Measurements from ENCODE around the gene ARMH3.

ARMH3 gene

DNA sequence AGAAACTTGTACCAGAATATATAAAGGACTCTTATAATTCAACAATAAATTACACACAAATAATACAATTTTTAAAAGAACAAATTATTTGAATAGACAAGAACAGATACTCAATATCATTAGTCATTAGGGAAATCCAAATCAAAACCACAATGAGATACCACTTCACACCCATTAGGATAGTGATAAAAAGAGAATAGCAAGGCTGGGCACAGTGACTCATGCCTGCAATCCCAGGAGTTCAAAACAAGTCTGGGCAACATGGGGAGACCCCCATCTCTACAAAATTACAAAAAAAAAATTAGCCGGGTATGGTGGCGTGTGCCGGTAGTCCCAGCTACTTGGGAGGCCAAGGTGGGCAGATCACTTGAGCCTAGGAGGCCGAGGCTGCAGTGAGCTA, 160.2 kb downstream of the ARMH3 start:
- no peak for DNase-seq (ENCODE audit: low spot score)

DNA sequence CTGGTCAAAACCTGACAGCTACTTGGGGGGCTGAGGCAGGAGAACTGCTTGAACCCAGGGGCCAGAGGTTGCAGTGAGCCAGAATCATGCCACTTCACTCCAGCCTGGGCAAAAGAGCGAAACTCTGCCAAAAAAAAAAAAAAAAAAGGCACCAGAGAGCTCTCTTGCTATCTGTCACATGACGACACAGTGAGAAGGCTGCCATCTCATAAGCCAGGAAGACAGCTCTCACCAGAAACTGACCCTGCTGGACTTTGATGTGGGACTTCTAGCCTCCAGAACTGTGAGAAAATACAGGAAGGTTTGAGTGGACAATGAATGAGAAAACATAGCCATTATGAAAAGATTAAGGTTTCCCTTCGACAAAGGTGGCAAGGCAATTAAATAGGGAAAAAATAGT, 161.2 kb downstream of the ARMH3 start:
- no peak for DNase-seq (ENCODE audit: low spot score)

DNA sequence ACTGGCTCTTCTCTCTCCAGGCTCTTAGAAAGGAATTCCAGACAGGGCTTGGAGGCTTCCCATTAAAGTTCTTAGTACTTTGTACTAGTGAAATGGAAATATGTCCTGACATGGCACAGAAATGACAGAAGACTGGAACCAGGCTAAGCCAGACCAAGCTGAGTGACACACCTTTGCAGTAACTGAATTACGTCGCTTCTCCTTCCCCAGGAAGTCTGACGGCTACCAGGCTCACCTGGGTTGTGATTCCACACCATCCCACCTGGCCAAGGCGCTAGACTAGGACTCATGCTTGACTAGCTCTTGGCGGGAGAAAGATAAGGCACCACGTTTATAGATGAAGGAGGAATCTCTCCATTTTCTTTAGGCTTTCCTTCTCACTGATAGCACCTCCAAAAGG, 161.7 kb downstream of the ARMH3 start:
- no peak for DNase-seq (ENCODE audit: low spot score)

DNA sequence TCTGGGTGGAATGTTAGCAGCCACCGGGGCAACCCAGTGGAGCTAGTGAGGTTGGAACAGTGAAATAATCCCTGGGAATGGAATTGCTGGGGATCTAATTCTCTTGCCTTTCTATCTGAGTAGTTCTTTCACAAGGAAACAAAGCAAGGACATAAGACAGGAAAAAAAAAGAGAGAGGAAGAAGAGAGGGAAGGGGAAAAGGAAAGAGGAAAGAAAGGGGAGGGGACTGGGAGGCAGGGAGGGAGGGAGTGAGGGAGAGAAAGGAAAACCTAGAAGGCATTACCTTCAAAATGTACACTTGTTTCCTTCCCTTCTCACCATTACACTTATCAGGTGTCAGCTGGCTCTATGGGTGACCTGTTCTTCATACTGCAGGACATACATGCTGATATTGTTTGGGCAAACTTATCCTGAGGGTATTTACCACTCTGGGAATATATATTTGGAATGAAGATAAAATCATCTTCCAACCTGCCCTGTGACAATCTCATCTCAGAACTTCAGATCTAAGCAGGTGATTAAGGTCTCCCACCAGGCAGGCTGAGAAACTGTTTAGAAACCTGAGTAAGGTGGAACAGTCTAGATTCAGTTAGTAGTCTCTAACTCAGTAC, 162.4 kb downstream of the ARMH3 start:
- no peak for DNase-seq (ENCODE audit: low spot score)

DNA sequence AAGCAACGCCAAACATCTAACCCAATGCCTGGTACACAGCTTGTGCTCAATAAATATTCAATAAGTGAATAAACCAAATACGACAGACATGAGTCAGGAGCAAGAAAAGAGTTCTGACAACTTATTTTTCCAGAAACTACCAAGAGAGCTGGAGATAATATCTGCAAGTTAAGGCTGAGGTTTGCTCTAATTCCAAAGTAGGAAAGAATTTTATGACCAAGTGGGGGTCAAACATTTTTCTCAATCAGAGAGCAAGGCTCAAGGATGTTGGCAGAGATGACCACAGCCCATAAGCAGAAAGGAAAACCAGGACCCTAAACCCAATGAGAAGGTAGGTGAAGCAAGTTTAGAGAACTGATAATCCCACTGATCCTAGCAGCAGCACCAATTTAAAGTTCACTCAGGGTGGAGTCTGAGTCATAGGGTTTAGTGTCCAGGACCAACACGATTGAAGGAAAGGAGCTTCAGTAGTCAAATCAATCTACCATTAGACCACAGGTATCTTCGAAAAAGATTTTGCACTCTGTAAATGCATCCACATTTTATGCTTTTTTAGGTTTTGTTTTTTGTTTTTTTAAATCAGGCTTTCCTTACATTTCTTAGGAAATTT, 163.1 kb downstream of the ARMH3 start:
- DNase-seq (ENCODE audit: low spot score) = no peak

DNA sequence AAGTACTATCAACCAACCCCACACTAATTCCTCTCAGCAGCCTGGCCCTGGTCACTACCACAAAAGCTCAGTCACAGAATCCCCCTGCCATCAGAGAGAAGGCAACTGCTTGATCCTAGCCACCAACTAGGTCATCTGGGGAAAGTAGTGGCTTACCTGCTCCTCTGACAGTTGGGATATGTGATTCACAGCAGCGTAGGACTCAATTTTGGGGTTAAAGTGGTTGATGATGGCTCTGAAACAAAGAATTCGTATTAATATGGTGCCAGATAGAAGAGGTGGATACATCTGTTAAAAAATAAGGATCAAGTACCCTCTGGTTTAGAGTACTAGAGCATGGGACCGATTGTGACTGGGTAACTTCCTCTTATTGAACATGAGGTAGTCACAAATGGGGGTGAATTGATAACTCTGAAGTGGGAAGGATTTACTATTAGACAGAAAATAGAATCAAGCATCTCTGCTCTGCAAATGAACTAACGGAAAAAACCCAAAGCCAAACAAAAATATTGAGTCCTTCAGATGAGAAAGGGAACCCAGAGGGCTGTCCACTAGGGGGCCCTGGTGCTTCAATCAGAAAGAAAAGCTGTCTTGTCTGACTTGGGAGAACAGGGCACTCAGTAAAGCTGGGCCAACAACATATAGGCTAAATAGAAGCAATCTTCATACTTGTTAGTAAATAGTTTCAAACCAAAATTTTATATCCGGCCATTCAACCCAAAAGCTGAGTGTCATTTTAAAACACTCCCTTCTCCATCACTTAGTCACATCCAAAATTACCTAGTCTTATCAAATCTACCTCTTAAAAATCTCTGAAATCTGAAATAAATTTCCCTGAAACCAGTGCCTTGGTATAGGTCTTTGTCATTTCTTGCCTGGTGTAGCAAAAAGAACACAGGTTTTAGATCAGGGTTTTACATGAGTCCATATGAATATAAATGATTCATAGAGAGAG, 166.4 kb downstream of the ARMH3 start:
- DNase-seq (ENCODE audit: low spot score) = peak; percentile 74

DNA sequence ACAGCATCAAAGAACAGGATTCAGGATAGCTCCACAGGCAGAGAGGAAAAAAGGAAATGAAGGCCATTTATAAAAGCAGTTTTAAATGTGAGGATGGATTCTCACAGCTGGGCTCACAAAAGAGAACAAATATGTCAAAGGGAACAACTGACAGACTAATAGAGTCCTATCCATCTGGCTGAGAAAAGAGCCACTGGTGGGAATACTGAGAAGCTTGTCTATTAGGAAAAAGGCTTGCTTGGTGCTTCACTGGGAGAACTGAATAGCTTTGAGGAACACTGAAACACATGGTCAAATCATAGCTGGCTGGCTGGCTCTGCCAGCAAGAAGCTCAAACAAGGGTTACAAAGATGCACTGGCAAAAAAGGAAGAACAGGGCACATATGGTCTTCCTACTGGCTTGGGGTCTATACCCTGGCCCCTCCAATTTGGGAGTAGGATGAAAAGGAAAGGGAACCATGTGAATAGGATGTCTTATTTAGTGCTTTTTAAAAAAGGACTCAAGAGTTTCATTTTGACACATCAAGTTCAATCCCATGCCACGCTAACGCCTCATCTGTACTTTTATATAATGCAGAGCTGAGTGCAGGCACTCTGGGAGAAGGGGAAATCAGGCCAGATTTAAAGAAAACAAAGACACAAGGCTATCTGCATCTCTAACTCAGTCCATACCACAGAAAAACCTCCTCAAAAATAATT, 167.6 kb downstream of the ARMH3 start:
- DNase-seq (ENCODE audit: low spot score) = no peak

DNA sequence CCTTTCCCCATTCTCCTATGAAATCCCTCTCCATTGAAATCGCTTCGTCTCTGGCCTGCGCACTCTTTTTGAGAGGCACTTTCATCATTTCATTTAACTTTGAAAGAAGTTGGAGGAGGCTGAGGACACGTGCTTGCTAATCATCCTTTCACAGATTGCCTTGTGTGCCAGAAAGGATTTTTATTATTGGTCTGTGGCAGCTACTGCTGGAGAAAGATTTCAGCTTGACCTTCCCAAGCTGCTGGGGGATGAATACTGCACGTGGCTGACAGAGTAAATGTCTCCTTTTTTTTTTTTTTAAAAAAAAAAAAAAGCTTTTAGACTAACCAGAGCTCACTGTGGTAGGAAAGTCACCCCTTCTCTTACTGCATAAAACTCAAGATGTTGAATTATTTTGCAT, 168.2 kb downstream of the ARMH3 start:
- no peak for DNase-seq (ENCODE audit: low spot score)

DNA sequence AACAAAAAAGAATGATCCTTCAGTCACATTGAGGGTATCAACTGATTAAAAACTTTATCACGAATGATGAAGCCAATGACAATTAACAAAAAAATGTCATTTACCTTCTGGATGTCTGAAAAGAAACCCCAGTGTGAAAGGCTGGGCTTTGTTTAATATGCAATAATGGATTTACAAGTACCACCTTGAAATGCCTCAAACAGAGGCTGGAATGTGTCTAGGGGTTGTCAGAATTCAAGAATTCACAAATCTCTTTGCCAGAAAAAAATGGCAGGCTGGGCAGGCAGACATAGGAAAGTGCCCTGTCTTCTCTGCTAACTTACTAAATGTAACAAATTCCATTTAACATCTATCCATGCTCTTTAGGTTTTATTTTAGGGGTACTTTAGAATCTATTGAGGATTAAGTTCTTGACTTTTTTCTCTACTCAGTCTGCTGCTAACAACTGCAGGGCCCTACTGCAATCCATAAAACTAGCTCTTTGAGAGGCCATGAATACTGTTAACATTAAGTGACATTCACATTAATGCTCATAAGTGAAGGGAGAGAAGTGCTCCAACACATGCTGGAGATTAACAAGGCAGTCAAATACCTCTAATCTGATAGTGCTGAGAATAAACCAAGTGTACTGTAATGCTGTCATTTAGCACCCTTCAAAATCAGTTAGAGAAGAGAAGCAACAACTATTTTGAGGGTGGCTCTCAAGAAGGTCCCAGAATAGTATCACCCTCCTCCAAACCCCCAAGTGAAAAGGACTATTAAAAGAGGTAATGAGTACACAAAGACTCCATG, 169.3 kb downstream of the ARMH3 start:
- DNase-seq (ENCODE audit: low spot score) = no peak

DNA sequence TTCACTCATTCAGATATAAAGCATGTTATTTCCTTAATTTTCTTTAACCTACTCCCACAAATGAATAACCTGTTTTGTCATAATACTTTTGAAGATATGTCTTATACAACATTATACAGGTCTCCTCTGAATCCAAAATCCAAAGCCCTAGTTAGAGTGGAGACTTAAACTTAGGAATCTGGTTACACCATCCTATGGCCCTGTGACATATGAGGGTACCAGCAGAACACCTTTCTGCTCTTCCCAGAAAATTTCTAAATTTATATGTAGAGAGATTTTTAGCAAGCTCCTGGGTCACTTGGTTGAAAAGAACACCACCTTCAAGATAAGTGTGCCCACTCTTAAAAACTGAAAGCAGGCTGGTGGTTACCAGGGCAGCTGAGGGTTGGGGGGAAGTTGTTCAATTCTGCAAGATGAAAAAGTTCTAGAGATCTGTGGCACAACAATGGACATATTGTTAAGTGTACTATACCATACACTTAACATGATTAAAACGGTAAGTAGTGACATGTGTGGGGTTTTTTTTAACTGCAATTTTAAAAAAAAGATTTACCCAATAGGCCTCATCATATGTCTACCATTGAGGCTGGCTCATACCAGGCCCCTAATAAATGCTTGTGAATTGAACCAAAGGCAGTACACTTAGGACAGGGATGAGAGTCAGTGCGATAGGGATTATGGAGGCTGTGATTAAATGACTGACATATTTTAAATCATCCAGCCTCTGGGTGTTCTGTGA, 174.8 kb downstream of the ARMH3 start:
- no peak for DNase-seq (ENCODE audit: low spot score)

DNA sequence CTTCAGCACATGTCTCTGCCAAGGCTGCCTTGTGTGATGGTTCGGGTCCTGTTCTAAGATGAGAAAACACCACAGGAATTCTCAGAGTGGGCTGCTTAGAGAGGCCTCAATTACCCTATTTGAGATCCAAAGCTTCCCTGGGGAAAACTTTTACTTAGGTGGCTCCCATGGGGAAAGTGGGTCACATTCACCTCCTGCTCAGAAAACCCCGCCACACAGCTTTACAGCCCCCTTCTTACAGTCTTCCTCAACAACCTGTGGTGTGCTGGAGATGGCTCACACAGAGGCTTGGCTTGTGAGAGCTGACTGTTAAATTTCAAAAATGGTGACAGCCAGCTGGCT, 175.8 kb downstream of the ARMH3 start:
- DNase-seq (ENCODE audit: low spot score) = no peak

DNA sequence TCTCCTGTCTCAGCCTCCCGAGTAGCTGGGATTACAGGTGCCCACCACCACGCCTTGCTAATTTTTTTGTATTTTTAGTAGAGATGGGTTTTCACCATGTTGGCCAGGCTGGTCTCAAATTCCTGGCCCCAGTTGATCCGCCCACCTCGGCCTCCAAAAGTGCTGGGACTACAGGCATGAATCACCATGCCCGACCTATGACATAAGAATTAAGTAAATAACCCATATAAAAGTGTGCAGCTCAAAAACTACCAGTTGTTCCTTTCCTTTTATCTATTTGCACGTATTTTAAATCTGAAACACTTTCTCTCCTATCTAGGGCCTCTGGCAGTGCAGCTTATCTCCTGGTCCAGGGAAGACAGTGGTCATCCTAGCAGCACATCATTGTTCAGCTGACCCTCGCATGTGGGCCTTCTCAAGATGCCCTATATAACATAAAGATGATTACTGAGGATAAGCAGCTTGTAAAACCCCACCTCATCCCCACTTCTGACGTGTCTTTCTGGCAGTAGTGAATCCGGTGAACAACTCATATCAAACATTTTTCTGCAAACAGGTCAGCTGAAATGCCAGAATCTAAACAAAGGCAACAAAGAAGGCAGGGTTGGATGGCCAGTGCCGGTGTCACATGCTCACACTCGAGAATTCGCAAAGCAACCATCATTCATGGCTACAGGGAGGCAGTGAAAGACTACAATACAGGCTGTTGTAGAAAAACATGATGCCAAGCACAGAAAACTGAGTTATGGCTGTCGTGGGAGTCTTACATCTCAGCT, 176.3 kb downstream of the ARMH3 start:
- DNase-seq (ENCODE audit: low spot score) = no peak

DNA sequence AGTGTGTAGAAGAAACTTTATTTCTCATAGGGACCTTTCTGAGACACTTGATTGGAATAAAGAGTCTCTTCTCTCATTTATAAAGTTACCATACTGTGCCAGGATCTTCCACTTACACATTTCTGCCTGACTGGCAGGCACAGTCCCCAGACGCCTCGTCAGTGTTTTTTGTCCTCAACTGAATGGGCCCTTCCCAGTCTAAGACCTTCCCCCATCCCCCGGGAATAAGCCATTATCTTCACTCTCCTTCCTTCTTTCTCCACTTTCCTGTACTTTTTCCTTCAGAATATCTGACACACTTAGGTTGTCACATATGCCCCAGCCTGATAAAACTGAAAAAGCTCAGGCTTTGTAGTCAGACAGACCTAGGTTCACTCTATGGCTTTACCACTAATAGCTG, 177.1 kb downstream of the ARMH3 start:
- DNase-seq (ENCODE audit: low spot score) = no peak

DNA sequence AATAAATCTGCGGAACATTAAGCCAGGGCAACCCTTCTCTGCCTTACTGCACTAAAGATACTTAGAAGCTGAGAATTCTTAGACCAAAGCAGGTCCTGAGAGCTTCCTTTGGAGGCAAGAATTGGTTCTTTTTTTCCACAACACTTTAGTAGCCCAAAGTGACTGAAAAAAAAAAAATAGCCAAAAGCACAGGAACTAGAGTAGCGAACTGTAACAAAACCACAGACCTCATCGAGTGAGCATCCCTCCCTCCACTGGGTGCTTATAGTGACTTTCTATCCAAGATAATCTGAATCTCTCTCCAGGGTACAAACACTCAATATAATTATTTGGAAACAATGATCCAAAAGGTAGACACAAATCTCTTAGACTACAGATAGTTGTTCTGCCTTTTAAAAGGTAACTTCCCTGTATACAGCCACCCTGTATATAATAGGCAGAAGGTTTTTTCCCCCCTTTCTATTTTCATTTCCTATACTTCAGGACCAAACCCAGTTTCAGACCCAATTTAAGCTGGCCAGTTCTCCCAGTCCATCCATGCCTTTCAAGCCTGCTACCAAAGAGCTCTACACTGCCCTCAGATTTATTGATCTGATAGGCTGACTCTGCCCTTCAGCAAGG, 180.8 kb downstream of the ARMH3 start:
- no peak for DNase-seq (ENCODE audit: low spot score)

DNA sequence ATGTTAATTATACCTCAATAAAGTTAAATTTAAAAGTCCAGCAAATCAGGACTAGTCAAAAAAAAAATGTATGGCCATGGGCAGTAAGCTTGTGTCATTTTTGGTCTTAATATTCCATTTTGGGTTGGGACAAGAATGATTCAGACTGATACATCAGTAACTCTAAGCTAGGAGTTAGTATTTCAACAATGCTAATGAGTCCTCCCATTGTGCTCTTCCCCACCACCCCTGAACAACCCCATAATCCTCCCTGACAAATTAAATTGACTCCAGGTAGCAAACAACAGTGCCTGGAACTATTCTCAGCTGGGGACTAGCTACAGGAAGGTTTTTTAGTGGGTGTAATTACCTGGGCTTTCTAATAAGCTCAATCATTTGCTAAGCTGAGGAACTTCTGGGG, 181.7 kb downstream of the ARMH3 start:
- no peak for DNase-seq (ENCODE audit: low spot score)

DNA sequence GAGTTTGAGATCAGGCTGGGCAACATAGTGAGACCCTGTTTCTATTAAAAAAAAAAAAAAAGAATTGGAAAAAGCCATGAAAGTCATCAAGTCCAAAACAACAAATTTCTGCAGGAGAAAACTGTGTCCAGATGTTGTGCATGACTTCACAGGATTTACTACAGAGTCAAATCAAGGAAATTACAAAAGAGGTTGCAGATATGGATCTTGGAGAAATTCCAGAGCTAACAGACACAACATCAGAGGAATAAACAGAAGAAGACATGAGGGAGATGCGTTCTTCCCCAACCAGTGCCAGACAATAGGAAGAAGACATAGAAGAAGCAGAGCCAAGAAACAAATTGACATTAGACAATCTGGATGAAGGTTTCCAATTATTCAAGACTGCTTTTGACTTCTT, 188.0 kb downstream of the ARMH3 start:
- DNase-seq (ENCODE audit: low spot score) = no peak

DNA sequence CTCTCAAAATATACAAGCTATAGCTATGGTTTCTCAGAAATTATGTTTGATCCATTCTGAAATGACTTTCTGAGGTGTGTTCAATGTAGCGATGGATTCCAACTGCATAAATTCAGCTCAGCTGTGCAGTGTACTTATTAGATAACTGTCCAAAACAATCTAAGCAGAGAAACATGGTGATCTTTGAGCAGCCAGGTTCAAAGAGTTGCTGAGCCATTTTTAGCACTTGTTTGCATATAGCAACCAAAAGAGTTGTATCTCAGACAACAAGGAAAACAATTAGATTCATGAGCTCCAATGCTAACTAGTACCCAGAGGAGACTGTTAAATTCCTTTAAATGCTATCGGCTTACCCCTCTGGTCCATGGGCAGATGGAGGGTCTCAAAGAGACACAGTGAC, 196.4 kb downstream of the ARMH3 start:
- DNase-seq (ENCODE audit: low spot score) = no peak

DNA sequence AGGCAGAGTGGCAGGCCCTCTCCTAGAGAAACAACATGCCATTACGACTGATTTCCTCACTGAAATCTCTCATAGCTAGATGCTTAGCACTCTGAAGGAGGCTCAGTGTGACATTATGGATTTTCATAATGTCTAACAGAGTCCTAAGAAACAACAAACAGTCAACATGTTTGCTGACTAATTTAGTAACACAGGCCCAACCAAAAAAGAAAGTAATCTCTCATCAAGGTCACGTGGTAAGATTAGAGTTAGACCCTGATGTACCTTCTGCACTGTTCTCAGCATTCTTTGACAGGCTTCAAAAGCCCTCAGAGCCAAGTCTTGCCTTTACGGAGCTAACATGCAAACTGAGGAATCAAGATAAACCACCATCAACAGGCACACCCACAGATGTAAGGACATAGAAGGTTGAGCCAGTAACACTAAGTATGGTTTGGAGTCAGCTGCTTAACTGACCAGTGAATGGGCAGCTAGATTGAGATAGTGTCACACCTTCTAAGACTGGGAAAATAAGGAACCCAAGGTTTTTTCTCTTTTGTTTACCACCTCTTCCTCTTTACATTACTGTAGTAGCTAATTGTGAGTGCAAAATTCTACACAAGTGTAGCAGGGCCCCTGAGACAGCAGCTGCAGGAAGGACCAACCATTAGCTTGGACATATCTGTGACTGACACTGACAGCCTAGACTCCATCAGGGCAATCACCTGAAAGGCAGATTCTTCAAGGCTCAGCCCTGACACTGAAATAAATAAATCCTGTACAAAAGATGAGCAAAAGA, 197.1 kb downstream of the ARMH3 start:
- DNase-seq (ENCODE audit: low spot score) = no peak

DNA sequence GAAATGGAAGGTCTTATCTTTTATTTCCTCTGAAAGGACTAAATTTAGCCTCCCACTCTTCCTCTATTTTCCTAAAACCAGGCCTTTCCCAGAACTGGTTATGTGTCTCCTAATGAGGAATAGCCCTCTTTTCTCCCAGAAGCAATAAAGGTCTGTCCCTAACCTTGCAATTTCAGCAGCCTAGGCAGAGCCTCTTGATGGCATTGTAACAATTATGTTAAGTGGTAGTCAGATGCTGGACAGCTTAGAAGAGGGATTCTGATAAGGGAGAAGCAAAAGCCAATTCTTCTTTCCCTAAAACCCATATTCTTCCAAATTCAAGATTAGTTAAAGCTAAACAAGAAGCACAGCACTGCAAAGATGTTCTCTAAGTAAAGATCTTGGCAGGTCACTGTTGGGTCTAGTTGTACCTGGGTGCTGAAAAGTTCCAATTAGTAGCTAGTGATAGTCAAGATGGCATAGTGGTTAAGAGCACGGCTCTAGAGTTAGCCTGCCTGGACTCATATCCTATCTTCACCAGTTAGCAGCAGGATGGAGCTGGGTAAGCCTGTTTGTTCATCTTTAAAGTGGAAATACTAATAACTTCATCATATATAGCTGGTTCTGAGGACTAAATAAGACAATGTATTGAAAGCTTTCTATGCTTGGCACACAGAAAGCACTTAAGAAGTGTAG, 198.0 kb downstream of the ARMH3 start:
- DNase-seq (ENCODE audit: low spot score) = no peak

All from ecto neural progenitor cell (in vitro differentiated cells).